ENCODE data around the gene DNAAF1. TPM values are rescaled to one million over a fixed set of nuclear protein-coding genes. Genes with fewer than 3 reads are reported as not detected.
A peak's percentile ranks its signal among the peaks of the same experiment; 100 is the strongest.

The DNAAF1 gene
- under 1 TPM in 2 of 5 donors, not detected in 3; 0.16 to 0.32 TPM for total RNA-seq
- not detected for total RNA-seq (2013)
- 0 to 0.14 (median 0.04) reads per million in 29 experiments for total RNA-seq

DNA sequence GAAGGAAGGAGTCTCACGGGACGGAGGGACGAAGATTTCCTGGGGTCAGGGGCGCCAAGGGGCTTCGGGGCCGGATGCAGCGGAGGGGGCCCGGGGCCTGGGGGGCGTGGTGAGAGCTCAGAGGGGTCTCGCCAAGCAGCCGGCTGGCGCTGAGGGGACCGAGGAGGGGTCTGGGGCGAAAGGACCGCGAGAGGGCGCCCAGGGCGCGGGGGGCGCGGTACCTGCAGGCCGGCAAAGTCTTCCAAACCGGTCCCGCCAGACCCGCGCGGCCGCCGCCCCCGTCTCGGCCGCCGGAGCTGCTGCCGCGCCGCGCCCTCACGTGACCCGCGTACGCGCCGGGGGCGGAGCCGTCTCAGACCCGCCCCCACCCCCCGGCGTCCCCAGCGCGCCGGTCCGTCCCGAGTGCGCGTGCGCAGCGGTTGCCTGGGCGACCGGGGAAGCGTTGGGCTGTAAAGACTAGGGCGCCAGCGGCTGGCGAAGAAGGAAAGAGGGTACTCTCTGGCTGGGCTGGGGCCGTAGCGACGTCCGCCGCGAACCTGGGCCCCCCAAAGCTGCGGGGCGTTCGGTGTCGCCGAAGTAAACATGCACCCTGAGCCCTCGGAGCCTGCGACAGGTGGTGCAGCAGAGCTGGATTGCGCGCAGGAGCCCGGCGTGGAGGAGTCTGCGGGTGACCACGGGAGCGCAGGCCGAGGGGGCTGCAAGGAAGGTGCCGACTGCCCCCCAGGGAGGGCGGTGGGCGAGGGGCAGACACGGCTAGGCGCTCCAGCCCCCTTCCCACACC is at the start of gene DNAAF1, which contains the start of gene HSDL1:
Gene DNAAF1 (plus strand): TSS at position 450 of the 781 bp plus-strand sequence. CDS start 133 bp downstream, at position 583.
Gene HSDL1 (minus strand): TSS at position 319 of the 781 bp plus-strand sequence. CDS start 13,856 bp downstream, outside the sequence.
- peak within 1 kb of the TSS; percentile 76 to 83 for H3K27ac Mint-ChIP-seq
- H3K4me3 ChIP-seq (ENCODE audit: control insufficient read depth in 1 of 2, extremely low read depth in 1 of 2, low read length in 1 of 2), result peak within 1 kb of the TSS; percentile 69 to 71
- 2% methylated on average over 80 of the region's 89 CpGs for WGBS (ENCODE audit: insufficient coverage)
- CTCF ChIA-PET, result interaction anchor here (0.7 to 1.6 kb wide), 4 partner anchors 28 to 60 kb away, joined by 3 to 5 read pairs (median 4); partner anchors contain the start of genes TAF1C (in 2 of the 2) and MBTPS1 (in 1 of the 2)
- H3K4me1 ChIP-seq (ENCODE audit: control insufficient read depth in 1 of 2, extremely low read depth in 1 of 2, insufficient read depth in 2 of 2, low read length in 2 of 2), result peaks cover 3 to 17% of the 10 kb centered on the region in 2 experiments
- ATAC-seq (replicated peaks in 1 of 4), result peak; percentile 86 to 92 (median 88)
- POLR2A ChIA-PET, result interaction anchor here in 1 of 2 donors (0.7 kb wide), 1 partner anchor 28 kb away, joined by 3 read pairs; the partner anchor contains the start of gene MBTPS1
- peaks cover 0 to 2% of the 10 kb centered on the region in 2 donors for H3K27me3 Mint-ChIP-seq
- H3K9me3 Mint-ChIP-seq, result no peaks in the 10 kb centered on the region
- peaks cover 3% of the 10 kb centered on the region for H3K36me3 Mint-ChIP-seq
- peaks cover 4 to 22% of the 10 kb centered on the region in 2 experiments for H3K27me3 ChIP-seq (replicated peaks in 1 of 2; ENCODE audit: control insufficient read depth in 2 of 2, extremely low read depth in 1 of 2, insufficient read depth in 2 of 2, low read length in 1 of 2)
- peak within 1 kb of the TSS; percentile 86 to 99 (median 95) for H3K4me3 Mint-ChIP-seq
- no peaks in the 10 kb centered on the region for H3K9me3 ChIP-seq
- no peaks in the 10 kb centered on the region for H3K36me3 ChIP-seq (ENCODE audit: control insufficient read depth in 2 of 2, extremely low read depth in 1 of 2, insufficient read depth in 1 of 2, low read length in 1 of 2)
- peak; percentile 83 to 97 (median 92) for DNase-seq
- peaks cover 19 to 23% (median 23%) of the 10 kb centered on the region in 3 donors for H3K4me1 Mint-ChIP-seq
- H3K27ac ChIP-seq (ENCODE audit: low read length), result no peak within 1 kb of the TSS

DNA sequence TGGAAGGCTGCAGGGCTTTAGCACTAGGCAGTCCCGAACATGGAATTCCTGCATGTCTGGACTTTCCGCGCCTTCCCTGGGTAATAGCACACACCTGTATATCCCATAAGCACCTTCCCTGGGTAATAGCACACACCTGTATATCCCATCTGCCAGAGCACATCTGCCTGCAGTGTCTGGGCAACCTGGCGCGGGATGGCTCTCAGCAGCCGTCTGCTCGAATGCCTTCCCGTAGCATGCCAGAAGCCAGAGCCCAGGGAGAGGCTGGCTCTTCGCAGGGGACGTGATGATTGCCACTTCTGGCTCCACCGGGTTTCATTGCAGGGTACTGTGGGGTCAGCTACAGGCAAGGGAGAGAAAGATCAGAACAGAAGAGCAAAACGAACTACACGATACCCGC is 49.6 kb upstream of the DNAAF1 start:
- WGBS (ENCODE audit: insufficient coverage), result 93% methylated on average over 8 of the region's 14 CpGs
- H3K36me3 Mint-ChIP-seq, result peaks cover 64% of the 10 kb centered on the region
- no peak overlapping the region for H3K27ac Mint-ChIP-seq

DNA sequence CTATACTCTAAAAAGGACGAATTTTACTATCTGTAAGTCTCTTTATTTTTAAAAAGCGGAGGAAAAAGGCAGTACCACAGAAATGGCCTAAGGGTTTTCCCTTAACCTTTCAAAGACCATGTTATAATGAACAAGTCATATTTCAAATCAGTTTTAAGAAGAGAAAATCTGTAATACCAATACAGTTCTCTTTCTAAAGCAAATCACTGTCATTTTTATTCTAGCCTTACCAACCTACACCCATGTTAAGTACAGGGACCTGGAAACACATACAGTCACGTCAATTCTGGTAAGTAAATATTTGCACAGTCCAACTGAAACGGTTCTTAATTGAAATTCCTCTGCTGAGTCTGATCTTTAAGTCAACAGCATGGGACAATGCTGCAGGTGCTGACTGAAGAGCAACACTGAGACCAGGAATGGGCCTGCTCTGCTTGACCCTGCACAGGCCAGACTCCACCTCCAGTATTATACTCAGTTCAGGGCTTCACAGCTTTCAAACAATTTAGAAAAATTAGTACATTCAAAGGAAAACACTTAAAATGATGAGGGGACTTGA is 48.6 kb upstream of the DNAAF1 start:
- Histone ChIP-seq H3K27me3 (replicated peaks in 1 of 2; ENCODE audit: control insufficient read depth in 2 of 2, extremely low read depth in 1 of 2, insufficient read depth in 2 of 2, low read length in 1 of 2) (no peaks in the 10 kb centered on the region), H3K36me3 (ENCODE audit: control insufficient read depth in 2 of 2, extremely low read depth in 1 of 2, insufficient read depth in 1 of 2, low read length in 1 of 2) (peaks cover 15 to 76% of the 10 kb centered on the region in 2 donors), H3K9me3 (no peaks in the 10 kb centered on the region), H3K4me1 (ENCODE audit: control insufficient read depth in 1 of 2, extremely low read depth in 1 of 2, insufficient read depth in 2 of 2, low read length in 2 of 2) (peaks cover 0 to 2% of the 10 kb centered on the region in 2 experiments), H3K4me3 (ENCODE audit: control insufficient read depth in 1 of 2, extremely low read depth in 1 of 2, low read length in 1 of 2) (no peak overlapping the region), H3K27ac (ENCODE audit: low read length) (no peak overlapping the region)
- ATAC-seq (replicated peaks in 1 of 4) (no peak), DNase-seq (no peak)
- Mint-ChIP-seq H3K36me3 (peaks cover 57% of the 10 kb centered on the region), H3K4me1 (peaks cover 0 to 13% (median 13%) of the 10 kb centered on the region in 3 donors), H3K27ac (no peak overlapping the region), H3K4me3 (no peak overlapping the region), H3K27me3 (no peaks in the 10 kb centered on the region), H3K9me3 (no peaks in the 10 kb centered on the region)
- WGBS (ENCODE audit: insufficient coverage), result 100% methylated on average over 2 of the region's 4 CpGs
- ChIA-PET CTCF (interaction anchor here in 1 of 2 donors (0.9 to 1.2 kb wide), 2 partner anchors 8 to 11 kb away, joined by 3 read pairs; no protein-coding TSS in a partner anchor), POLR2A (interaction anchor here in 1 of 2 donors (0.7 kb wide), 1 partner anchor 9 kb away, joined by 3 read pairs; no protein-coding TSS in a partner anchor)

More for the DNA sequence above, 49.6 kb upstream of the DNAAF1 start:
- ChIA-PET POLR2A (no interaction called here), CTCF (interaction anchor here in 1 of 2 donors (1.2 kb wide), 1 partner anchor 10 kb away, joined by 3 read pairs; no protein-coding TSS in a partner anchor)
- H3K4me3 Mint-ChIP-seq, result no peak overlapping the region
- Histone ChIP-seq H3K4me1 (ENCODE audit: control insufficient read depth in 1 of 2, extremely low read depth in 1 of 2, insufficient read depth in 2 of 2, low read length in 2 of 2) (peaks cover 0 to 2% of the 10 kb centered on the region in 2 experiments), H3K4me3 (ENCODE audit: control insufficient read depth in 1 of 2, extremely low read depth in 1 of 2, low read length in 1 of 2) (no peak overlapping the region), H3K9me3 (no peaks in the 10 kb centered on the region), H3K36me3 (ENCODE audit: control insufficient read depth in 2 of 2, extremely low read depth in 1 of 2, insufficient read depth in 1 of 2, low read length in 1 of 2) (peaks cover 19 to 82% of the 10 kb centered on the region in 2 donors), H3K27me3 (replicated peaks in 1 of 2; ENCODE audit: control insufficient read depth in 2 of 2, extremely low read depth in 1 of 2, insufficient read depth in 2 of 2, low read length in 1 of 2) (no peaks in the 10 kb centered on the region), H3K27ac (ENCODE audit: low read length) (no peak overlapping the region)
- H3K27me3 Mint-ChIP-seq, result no peaks in the 10 kb centered on the region
- H3K4me1 Mint-ChIP-seq, result peaks cover under 1 to 12% (median 10%) of the 10 kb centered on the region in 3 donors
- no peaks in the 10 kb centered on the region for H3K9me3 Mint-ChIP-seq
- ATAC-seq (replicated peaks in 1 of 4), result no peak
- no peak for DNase-seq

GRCh38 chr16:84098939-84099338 is 46.2 kb upstream of the DNAAF1 start:
- Histone ChIP-seq H3K27me3 (replicated peaks in 1 of 2; ENCODE audit: control insufficient read depth in 2 of 2, extremely low read depth in 1 of 2, insufficient read depth in 2 of 2, low read length in 1 of 2) (no peaks in the 10 kb centered on the region), H3K9me3 (no peaks in the 10 kb centered on the region), H3K27ac (ENCODE audit: low read length) (no peak overlapping the region), H3K36me3 (ENCODE audit: control insufficient read depth in 2 of 2, extremely low read depth in 1 of 2, insufficient read depth in 1 of 2, low read length in 1 of 2) (peaks cover 5 to 58% of the 10 kb centered on the region in 2 donors), H3K4me1 (ENCODE audit: control insufficient read depth in 1 of 2, extremely low read depth in 1 of 2, insufficient read depth in 2 of 2, low read length in 2 of 2) (peaks cover 0 to 2% of the 10 kb centered on the region in 2 experiments), H3K4me3 (ENCODE audit: control insufficient read depth in 1 of 2, extremely low read depth in 1 of 2, low read length in 1 of 2) (no peak overlapping the region)
- no peaks in the 10 kb centered on the region for H3K9me3 Mint-ChIP-seq
- ATAC-seq (replicated peaks in 1 of 4) (no peak), DNase-seq (no peak)
- 100% methylated on average over 1 of the region's 7 CpGs for WGBS (ENCODE audit: insufficient coverage)
- H3K27me3 Mint-ChIP-seq, result no peaks in the 10 kb centered on the region
- peaks cover 38% of the 10 kb centered on the region for H3K36me3 Mint-ChIP-seq
- H3K4me3 Mint-ChIP-seq, result no peak overlapping the region
- ChIA-PET POLR2A (no interaction called here), CTCF (interaction anchor here in 1 of 2 donors (1.1 kb wide), 1 partner anchor 9 kb away, joined by 3 read pairs; no protein-coding TSS in a partner anchor)
- H3K27ac Mint-ChIP-seq, result no peak overlapping the region
- peaks cover 13 to 32% (median 31%) of the 10 kb centered on the region in 3 donors for H3K4me1 Mint-ChIP-seq

DNA sequence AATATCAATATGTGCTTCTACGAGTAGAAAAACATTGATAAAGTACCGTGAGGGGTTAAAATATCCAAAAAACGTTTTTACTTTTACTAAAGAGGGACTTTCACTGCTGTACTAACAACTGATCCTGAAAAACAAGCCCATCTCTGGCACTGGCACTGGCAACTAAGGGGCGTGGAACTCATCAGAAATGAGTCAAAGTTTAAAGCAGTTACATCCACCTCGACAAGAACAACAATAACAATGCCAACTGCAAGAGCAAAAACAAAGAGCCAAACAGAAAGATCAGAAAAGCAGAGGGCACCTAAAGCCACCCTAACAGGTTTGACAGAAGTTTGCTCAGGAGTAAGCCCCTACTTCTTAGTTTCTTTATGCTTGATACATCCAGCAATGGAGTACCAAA is 41.4 kb upstream of the DNAAF1 start:
- H3K4me3 ChIP-seq (ENCODE audit: control insufficient read depth in 1 of 2, extremely low read depth in 1 of 2, low read length in 1 of 2), result no peak overlapping the region
- 80% methylated on average over 2 of the region's 5 CpGs for WGBS (ENCODE audit: insufficient coverage)
- no peak overlapping the region for H3K27ac ChIP-seq (ENCODE audit: low read length)
- peaks cover 0 to 20% of the 10 kb centered on the region in 2 experiments for H3K4me1 ChIP-seq (ENCODE audit: control insufficient read depth in 1 of 2, extremely low read depth in 1 of 2, insufficient read depth in 2 of 2, low read length in 2 of 2)
- Mint-ChIP-seq H3K27ac (no peak overlapping the region), H3K4me1 (peaks cover 50 to 65% (median 65%) of the 10 kb centered on the region in 3 donors), H3K9me3 (no peaks in the 10 kb centered on the region), H3K27me3 (no peaks in the 10 kb centered on the region), H3K4me3 (no peak overlapping the region), H3K36me3 (peaks cover 24% of the 10 kb centered on the region)
- CTCF ChIA-PET, result interaction anchor here (0.6 to 0.7 kb wide), 2 partner anchors 14 to 40 kb away, joined by 3 to 11 read pairs; no protein-coding TSS in a partner anchor
- ATAC-seq (replicated peaks in 1 of 4), result no peak
- no peaks in the 10 kb centered on the region for H3K9me3 ChIP-seq
- POLR2A ChIA-PET, result no interaction called here
- H3K36me3 ChIP-seq (ENCODE audit: control insufficient read depth in 2 of 2, extremely low read depth in 1 of 2, insufficient read depth in 1 of 2, low read length in 1 of 2), result peaks cover 7 to 36% of the 10 kb centered on the region in 2 donors
- DNase-seq, result no peak
- H3K27me3 ChIP-seq (replicated peaks in 1 of 2; ENCODE audit: control insufficient read depth in 2 of 2, extremely low read depth in 1 of 2, insufficient read depth in 2 of 2, low read length in 1 of 2), result no peaks in the 10 kb centered on the region

DNA sequence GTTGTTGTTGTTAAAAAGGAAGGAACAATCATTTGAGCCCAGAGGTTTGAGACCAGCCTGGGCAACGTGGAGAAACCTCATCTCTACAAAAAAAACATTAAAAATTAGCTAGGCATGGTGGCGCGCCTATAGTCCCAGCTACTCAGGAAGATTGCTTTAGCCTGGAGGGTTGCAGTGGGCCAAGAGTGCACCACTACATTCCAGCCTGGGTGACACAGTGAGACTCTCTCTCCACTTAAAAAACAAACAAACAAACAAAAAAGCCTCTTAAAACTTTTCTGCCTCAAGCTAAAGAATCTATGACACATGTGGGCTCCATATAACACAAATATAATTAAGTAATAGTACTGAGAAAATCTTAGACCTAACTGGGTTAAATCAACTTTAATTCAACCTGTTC is 40.9 kb upstream of the DNAAF1 start:
- no peaks in the 10 kb centered on the region for H3K9me3 ChIP-seq
- no peaks in the 10 kb centered on the region for H3K27me3 ChIP-seq (replicated peaks in 1 of 2; ENCODE audit: control insufficient read depth in 2 of 2, extremely low read depth in 1 of 2, insufficient read depth in 2 of 2, low read length in 1 of 2)
- no peak overlapping the region for H3K4me3 Mint-ChIP-seq
- ChIA-PET CTCF (interaction anchor here in 1 of 2 donors (0.6 kb wide), 1 partner anchor 40 kb away, joined by 11 read pairs; no protein-coding TSS in a partner anchor), POLR2A (no interaction called here)
- peaks cover 0 to 20% of the 10 kb centered on the region in 2 experiments for H3K4me1 ChIP-seq (ENCODE audit: control insufficient read depth in 1 of 2, extremely low read depth in 1 of 2, insufficient read depth in 2 of 2, low read length in 2 of 2)
- H3K27ac Mint-ChIP-seq, result no peak overlapping the region
- H3K36me3 ChIP-seq (ENCODE audit: control insufficient read depth in 2 of 2, extremely low read depth in 1 of 2, insufficient read depth in 1 of 2, low read length in 1 of 2), result peaks cover 7 to 34% of the 10 kb centered on the region in 2 donors
- no peak for ATAC-seq (replicated peaks in 1 of 4)
- H3K27me3 Mint-ChIP-seq, result no peaks in the 10 kb centered on the region
- no peak for DNase-seq
- H3K36me3 Mint-ChIP-seq, result peaks cover 23% of the 10 kb centered on the region
- 94% methylated on average over 3 of the region's 3 CpGs for WGBS (ENCODE audit: insufficient coverage)
- H3K4me1 Mint-ChIP-seq, result peaks cover 55 to 70% (median 67%) of the 10 kb centered on the region in 3 donors
- H3K4me3 ChIP-seq (ENCODE audit: control insufficient read depth in 1 of 2, extremely low read depth in 1 of 2, low read length in 1 of 2), result no peak overlapping the region
- H3K27ac ChIP-seq (ENCODE audit: low read length), result no peak overlapping the region
- no peaks in the 10 kb centered on the region for H3K9me3 Mint-ChIP-seq

All from T-cell (primary cell).